OCI-LY3 (cell line): ENCODE measurements around the gene MYLK.

ENCODE experiments used
- H2AFZ ChIP-seq: fragments of 200-600, 300-600 bp; shearing (Covaris generic); 2 replicates; pipeline ENCODE4 v1.6.0; 2014; ENCODE audit warnings: antibody characterized with exemption, low read depth, low read length
- H3K27ac ChIP-seq: fragments of 200-600, 300-600 bp; sonication (generic); 2 replicates; pipeline ENCODE4 v1.5.1; 2014; ENCODE audit warnings: mild to moderate bottlenecking, low read length, moderate library complexity, mixed read lengths
- H3K27me3 ChIP-seq: fragments of 200-600, 300-600 bp; sonication (generic); 2 replicates; pipeline ENCODE4 v1.6.1; 2014; ENCODE audit warnings: low read depth, low read length, mixed read lengths
- H3K36me3 ChIP-seq: fragments of 200-600, 300-600 bp; sonication (generic); replicated peaks from 2 replicates; pipeline ENCODE3; 2014; ENCODE audit warnings: low read depth, low read length, mixed read lengths
- H3K4me1 ChIP-seq: fragments of 300-600, 200-600 bp; sonication (generic); 2 replicates; pipeline ENCODE4 v1.6.1; 2014; ENCODE audit warnings: low read length, mixed read lengths
- H3K4me2 ChIP-seq: fragments of 200-600, 300-600 bp; sonication (generic); 2 replicates; pipeline ENCODE4 v1.6.1; 2014; ENCODE audit warnings: low read length, mixed read lengths
- H3K4me3 ChIP-seq: fragments of 300-600, 200-600 bp; sonication (generic); 2 replicates; pipeline ENCODE4 v1.5.1; 2014; ENCODE audit warnings: antibody characterized with exemption, mild to moderate bottlenecking, low read length, moderate library complexity
- H3K79me2 ChIP-seq: fragments of 300-600, 200-600 bp; shearing (Covaris generic); 2 replicates; pipeline ENCODE4 v1.6.1; 2014; ENCODE audit warnings: mild to moderate bottlenecking, low read length, mixed read lengths
- H3K9ac ChIP-seq: fragments of 300-600, 200-600 bp; shearing (Covaris generic); 2 replicates; pipeline ENCODE4 v1.6.0; 2014; ENCODE audit warnings: mild to moderate bottlenecking, low read length, moderate library complexity
- H3K9me3 ChIP-seq: fragments of 200-600, 300-600 bp; shearing (Covaris generic); 2 replicates; pipeline ENCODE4 v1.6.1; 2014; ENCODE audit warnings: low read length, mixed read lengths; ENCODE audit not compliant: insufficient read depth
- H4K20me1 ChIP-seq: fragments of 200-600, 300-600 bp; sonication (generic); 2 replicates; pipeline ENCODE4 v1.6.1; 2016; ENCODE audit warnings: low read length, mixed read lengths; ENCODE audit not compliant: insufficient read depth
- EZH2phosphoT487 ChIP-seq: fragments of 200-600 bp; shearing (Covaris generic); IDR thresholded peaks from 2 replicates; pipeline ENCODE4 v1.6.1; 2018; ENCODE audit warnings: antibody characterized with exemption, mixed run types, low read depth
- TF ChIP-seq, protein P1 (sequence below): fragments of 200-600, 300-600 bp; sonication (generic); IDR thresholded peaks from 2 replicates; pipeline ENCODE4 v1.5.1; 2014; ENCODE audit warnings: antibody characterized with exemption, low read length, low read depth

Gene MYLK

GRCh38 chr3:123623346-123623880 lies 260.7 kb downstream of the MYLK start:
- Histone ChIP-seq H3K4me2 (no peak overlapping the region), H3K27ac (no peak overlapping the region), H3K4me3 (no peak overlapping the region), H3K79me2 (no peaks in the 10 kb centered on the region), H4K20me1 (no peaks in the 10 kb centered on the region), H3K36me3 (no peaks in the 10 kb centered on the region), H3K27me3 (no peaks in the 10 kb centered on the region), H3K9ac (no peak overlapping the region), H3K4me1 (peaks cover 11% of the 10 kb centered on the region), H3K9me3 (no peaks in the 10 kb centered on the region), H2AFZ (no peak overlapping the region)
- TF ChIP-seq EZH2phosphoT487 = no peak
- TF ChIP-seq, protein P1, sequence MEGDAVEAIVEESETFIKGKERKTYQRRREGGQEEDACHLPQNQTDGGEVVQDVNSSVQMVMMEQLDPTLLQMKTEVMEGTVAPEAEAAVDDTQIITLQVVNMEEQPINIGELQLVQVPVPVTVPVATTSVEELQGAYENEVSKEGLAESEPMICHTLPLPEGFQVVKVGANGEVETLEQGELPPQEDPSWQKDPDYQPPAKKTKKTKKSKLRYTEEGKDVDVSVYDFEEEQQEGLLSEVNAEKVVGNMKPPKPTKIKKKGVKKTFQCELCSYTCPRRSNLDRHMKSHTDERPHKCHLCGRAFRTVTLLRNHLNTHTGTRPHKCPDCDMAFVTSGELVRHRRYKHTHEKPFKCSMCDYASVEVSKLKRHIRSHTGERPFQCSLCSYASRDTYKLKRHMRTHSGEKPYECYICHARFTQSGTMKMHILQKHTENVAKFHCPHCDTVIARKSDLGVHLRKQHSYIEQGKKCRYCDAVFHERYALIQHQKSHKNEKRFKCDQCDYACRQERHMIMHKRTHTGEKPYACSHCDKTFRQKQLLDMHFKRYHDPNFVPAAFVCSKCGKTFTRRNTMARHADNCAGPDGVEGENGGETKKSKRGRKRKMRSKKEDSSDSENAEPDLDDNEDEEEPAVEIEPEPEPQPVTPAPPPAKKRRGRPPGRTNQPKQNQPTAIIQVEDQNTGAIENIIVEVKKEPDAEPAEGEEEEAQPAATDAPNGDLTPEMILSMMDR = no peak

GRCh38 chr3:123622766-123623165 lies 261.4 kb downstream of the MYLK start:
- no peaks in the 10 kb centered on the region for H4K20me1 ChIP-seq
- H3K4me2 ChIP-seq = no peak overlapping the region
- H3K9me3 ChIP-seq = no peaks in the 10 kb centered on the region
- H3K9ac ChIP-seq = no peak overlapping the region
- no peak overlapping the region for H3K27ac ChIP-seq
- no peak overlapping the region for H3K4me3 ChIP-seq
- H2AFZ ChIP-seq = no peak overlapping the region
- no peaks in the 10 kb centered on the region for H3K79me2 ChIP-seq
- H3K27me3 ChIP-seq = no peaks in the 10 kb centered on the region
- TF ChIP-seq, protein P1 = no peak
- TF ChIP-seq EZH2phosphoT487 = no peak
- H3K4me1 ChIP-seq = peaks cover 18% of the 10 kb centered on the region
- H3K36me3 ChIP-seq = no peaks in the 10 kb centered on the region

GRCh38 chr3:123621850-123622189 lies 262.3 kb downstream of the MYLK start:
- Histone ChIP-seq H3K4me3 (no peak overlapping the region), H3K79me2 (no peaks in the 10 kb centered on the region), H2AFZ (no peak overlapping the region), H3K27me3 (no peaks in the 10 kb centered on the region), H4K20me1 (no peaks in the 10 kb centered on the region), H3K9me3 (no peaks in the 10 kb centered on the region), H3K4me2 (no peak overlapping the region), H3K9ac (no peak overlapping the region), H3K4me1 (peaks cover 19% of the 10 kb centered on the region), H3K36me3 (no peaks in the 10 kb centered on the region), H3K27ac (no peak overlapping the region)
- no peak for TF ChIP-seq EZH2phosphoT487
- TF ChIP-seq, protein P1 = no peak

GRCh38 chr3:123621186-123621849 lies 262.8 kb downstream of the MYLK start:
- H3K27ac ChIP-seq = no peak overlapping the region
- H3K9ac ChIP-seq = no peak overlapping the region
- no peak overlapping the region for H3K4me2 ChIP-seq
- H3K36me3 ChIP-seq = no peaks in the 10 kb centered on the region
- no peaks in the 10 kb centered on the region for H3K27me3 ChIP-seq
- H3K9me3 ChIP-seq = no peaks in the 10 kb centered on the region
- TF ChIP-seq, protein P1 = no peak
- TF ChIP-seq EZH2phosphoT487 = no peak
- no peak overlapping the region for H3K4me3 ChIP-seq
- no peaks in the 10 kb centered on the region for H3K79me2 ChIP-seq
- H4K20me1 ChIP-seq = no peaks in the 10 kb centered on the region
- H2AFZ ChIP-seq = no peak overlapping the region
- H3K4me1 ChIP-seq = peaks cover 19% of the 10 kb centered on the region
